GM18909 (cell line): ENCODE data around the gene CSE1L.
"Not testable (repeated sequence)": the region's sequence is repeated elsewhere in the genome, so short reads cannot be mapped to it uniquely, and the experiment has no call there.

Experiments used
- ATAC-seq: cut with Tn5 transposase; IDR thresholded peaks from one replicate; pipeline ENCODE4 v1.9.1; 2021; ENCODE audit warnings: mild to moderate bottlenecking; ENCODE audit not compliant: unreplicated experiment, poor library complexity

CSE1L gene

GRCh38 chr20:49115564-49115963 lies 69.5 kb downstream of the CSE1L start:
- no peak for ATAC-seq

GRCh38 chr20:49118307-49118706 lies 72.2 kb downstream of the CSE1L start:
- ATAC-seq = no peak

DNA sequence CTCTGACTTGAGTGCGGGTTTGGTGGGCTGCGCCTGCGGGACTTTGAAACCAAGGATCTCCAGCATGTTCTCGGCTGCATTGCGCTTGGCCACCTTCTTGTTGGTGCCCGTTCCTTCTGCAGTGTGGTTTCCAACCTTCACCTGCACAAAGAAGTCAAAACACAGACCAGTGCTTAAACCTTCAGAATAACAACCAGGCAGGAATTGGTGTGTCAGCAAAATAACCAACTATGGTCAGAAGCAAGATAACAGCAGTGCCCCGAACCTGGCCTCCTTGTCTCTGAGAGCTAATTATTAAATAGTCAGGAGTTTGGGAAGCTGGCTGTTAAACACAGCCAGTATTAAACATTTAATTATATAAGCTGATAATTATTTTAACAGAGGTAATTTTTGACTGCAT lies 73.9 kb downstream of the CSE1L start:
- no peak for ATAC-seq

DNA sequence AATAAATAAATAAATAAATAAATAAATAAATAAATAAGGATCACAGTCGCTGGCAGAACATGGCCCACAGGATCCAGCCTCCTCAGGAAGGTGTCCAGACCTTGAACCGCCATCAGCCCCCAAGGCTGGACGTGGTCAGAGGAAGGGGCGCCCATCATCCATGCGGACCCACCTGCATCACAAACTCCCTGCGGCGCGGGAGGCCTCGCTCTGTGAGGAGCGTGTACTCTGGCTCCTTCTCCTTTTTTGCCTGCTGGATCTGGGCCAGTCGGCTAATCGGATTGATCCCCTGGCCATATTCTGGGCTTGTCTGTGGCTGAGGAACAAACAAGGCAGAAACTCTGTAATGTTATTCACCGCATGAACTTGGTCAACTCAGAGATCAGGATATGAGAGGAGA lies 76.8 kb downstream of the CSE1L start:
- no peak for ATAC-seq

- ATAC-seq = no peak
These were observed 77.9 kb downstream of the CSE1L start for GRCh38 chr20:49123982-49124381.

DNA sequence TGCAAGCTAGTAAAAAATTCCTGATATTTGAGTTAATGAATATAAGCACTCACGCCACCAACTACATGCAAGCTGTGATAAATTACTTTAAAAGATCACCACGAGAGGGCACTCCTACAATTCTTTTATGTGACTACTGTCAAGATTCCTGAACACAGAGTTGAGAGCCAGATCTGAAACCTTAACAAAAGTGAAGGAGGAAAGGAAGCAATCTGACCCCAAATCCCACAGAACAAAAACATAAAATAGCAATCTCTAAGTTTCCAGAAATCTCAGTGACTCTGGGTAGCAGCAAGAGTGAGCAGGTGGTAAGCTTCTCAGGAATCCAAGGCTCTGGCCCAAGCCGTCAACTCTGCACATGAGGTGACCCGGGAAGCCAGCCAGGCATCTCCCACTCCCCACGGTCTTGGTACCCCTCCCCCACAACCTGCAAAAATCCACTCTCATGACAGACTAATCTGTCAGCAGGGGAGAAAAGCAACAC lies 86.9 kb downstream of the CSE1L start:
- ATAC-seq = no peak

GRCh38 chr20:49133571-49133970 lies 87.5 kb downstream of the CSE1L start:
- ATAC-seq = no peak

DNA sequence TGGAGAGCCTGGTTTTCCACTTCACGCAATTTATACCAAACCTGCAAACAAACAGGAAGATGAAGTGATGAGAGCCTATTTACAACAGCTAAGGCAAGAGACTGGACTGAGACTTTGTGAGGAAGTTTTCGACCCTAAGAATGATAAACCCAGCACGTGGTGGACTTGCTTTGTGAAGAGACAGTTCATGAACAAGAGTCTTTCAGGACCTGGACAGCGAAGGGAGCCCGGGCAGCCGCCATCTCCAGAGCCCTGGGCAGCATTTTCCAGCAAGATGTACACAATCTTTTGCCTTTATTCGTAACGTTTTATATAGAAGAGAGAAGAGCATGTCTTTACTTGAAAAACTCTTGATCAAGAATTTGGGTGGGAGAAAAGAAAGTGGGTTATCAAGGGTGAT lies 88.7 kb downstream of the CSE1L start:
- ATAC-seq = not testable (repeated sequence)

DNA sequence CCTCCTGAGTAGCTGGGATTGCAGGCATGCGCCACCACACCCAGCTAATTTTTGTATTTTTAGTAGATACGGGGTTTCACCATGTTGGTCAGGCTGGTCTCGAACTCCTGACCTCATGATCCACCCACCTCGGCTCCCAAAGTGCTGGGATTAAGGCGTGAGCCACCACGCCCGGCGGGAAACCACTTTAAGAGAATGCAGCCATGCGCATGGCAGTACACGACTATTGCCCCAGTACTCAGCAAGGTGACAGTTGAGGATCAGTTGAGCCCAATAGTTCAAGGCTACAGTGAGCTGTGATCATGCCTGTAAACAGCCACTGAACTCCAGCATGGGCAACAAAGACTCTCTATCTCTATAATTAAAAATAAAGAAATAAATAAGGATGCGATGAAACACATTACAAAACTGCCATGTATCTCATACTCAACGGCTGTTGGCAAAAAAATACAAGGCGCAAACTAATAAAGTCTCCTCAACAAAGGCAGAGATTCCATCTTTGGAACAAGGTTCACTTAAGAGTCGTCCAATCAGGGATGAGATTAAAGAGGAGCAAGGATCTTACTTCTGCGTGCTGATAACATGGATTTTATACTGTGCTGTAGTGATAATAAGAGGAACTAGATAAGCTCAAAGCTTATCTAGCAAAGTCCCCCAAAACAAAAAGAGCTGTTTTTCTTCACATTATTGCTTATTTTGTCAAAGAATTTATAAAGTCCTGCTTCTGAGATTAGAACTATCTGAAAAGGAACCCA lies 90.9 kb downstream of the CSE1L start:
- no peak for ATAC-seq

DNA sequence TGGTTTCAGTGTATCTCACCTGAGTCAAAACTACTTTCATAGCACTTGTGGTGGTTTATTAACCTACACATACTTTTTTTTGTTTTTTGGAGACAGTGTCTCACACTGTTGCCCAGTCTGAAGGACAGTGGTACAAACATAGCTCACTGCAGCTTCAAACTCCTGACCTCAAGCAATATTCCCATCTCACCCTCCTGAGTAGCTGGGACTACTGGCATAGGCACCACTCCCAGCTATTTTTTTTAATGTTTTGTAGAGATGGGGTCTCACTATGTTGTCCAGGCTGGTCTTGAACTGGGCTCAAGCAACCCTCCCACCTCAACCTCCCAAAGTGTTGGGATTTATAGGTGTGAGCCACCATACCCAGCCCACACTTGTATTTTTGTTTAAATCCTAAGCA lies 92.3 kb downstream of the CSE1L start:
- ATAC-seq = no peak

DNA sequence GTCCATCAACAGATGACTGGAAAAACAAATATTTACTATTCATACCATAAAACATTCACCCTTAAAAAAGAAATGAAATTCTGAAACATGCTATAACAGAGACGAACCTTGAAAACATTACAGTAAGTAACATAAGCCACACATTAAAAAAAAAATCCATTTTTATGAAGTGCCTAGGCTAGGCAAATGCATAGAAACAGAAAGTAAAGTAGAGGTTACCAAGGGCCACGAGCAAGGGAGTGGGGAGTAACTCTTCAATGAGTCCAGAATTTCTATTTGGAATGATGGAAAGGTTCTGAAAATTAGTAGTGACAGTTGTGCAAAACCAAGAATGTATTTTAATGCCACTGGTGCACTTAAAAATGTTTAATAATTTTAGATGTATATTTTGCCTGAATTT lies 94.3 kb downstream of the CSE1L start:
- no peak for ATAC-seq

- ATAC-seq = no peak
These were observed 94.7 kb downstream of the CSE1L start for GRCh38 chr20:49140834-49141233.
